UCSD-AML1 (cell line): Measurements from ENCODE around the gene ORAI2.
"Not testable (repeated sequence)": the region's sequence is repeated elsewhere in the genome, so short reads cannot be mapped to it uniquely, and the experiment has no call there.

ENCODE experiments used
- DNase-seq: peaks from one replicate; lab custom pipeline; 2025; ENCODE audit not compliant: unreplicated experiment; lab: John Stamatoyannopoulos, UW

The ORAI2 gene

GRCh38 chr7:102468478-102469350 is 35.3 kb downstream of the ORAI2 start:
- DNase-seq, result no peak

GRCh38 chr7:102469351-102469971 is 36.1 kb downstream of the ORAI2 start:
- no peak for DNase-seq

GRCh38 chr7:102469972-102470825 is 36.8 kb downstream of the ORAI2 start:
- no peak for DNase-seq

- no peak for DNase-seq
Measured at GRCh38 chr7:102471791-102472125, 38.4 kb downstream of the ORAI2 start.

GRCh38 chr7:102472126-102473041 is 39.0 kb downstream of the ORAI2 start:
- DNase-seq, result no peak

- DNase-seq, result no peak
Measured at GRCh38 chr7:102473271-102473991, 40.1 kb downstream of the ORAI2 start.

GRCh38 chr7:102474116-102474515 is 40.7 kb downstream of the ORAI2 start:
- DNase-seq, result not testable (repeated sequence)

GRCh38 chr7:102474736-102475435 is 41.5 kb downstream of the ORAI2 start:
- not testable (repeated sequence) for DNase-seq

- not testable (repeated sequence) for DNase-seq
Measured at GRCh38 chr7:102478314-102479208, 45.2 kb downstream of the ORAI2 start, which contains the start of gene POLR2J. Gene POLR2J (minus strand): TSS chr7:102478922. CDS start chr7:102478860, 62 bp downstream.

- not testable (repeated sequence) for DNase-seq
Measured at GRCh38 chr7:102479209-102479584, 45.8 kb downstream of the ORAI2 start.

GRCh38 chr7:102479982-102480637 is 46.7 kb downstream of the ORAI2 start:
- not testable (repeated sequence) for DNase-seq

GRCh38 chr7:102481962-102482361 is 48.6 kb downstream of the ORAI2 start:
- DNase-seq, result not testable (repeated sequence)

- not testable (repeated sequence) for DNase-seq
Measured at GRCh38 chr7:102484317-102484716, 50.9 kb downstream of the ORAI2 start.

- not testable (repeated sequence) for DNase-seq
Measured at GRCh38 chr7:102490529-102491075, 57.2 kb downstream of the ORAI2 start.

- DNase-seq, result not testable (repeated sequence)
Measured at GRCh38 chr7:102493220-102493935, 60.0 kb downstream of the ORAI2 start.

- not testable (repeated sequence) for DNase-seq
Measured at GRCh38 chr7:102494026-102494425, 60.7 kb downstream of the ORAI2 start.
